Smooth muscle cell of trachea (primary cell): ENCODE measurements around the gene ERO1A. TPM values are rescaled to one million over a fixed set of nuclear protein-coding genes. Genes with fewer than 3 reads are reported as not detected.

Source experiments
- total RNA-seq: library from RNA; depleted of rRNA; stranded (reverse); fragments of >200 nt; gene quantifications from 2 replicates; pipeline ENCODE4 v1.2.1, GENCODE V29; 2014

ERO1A gene, protein sequence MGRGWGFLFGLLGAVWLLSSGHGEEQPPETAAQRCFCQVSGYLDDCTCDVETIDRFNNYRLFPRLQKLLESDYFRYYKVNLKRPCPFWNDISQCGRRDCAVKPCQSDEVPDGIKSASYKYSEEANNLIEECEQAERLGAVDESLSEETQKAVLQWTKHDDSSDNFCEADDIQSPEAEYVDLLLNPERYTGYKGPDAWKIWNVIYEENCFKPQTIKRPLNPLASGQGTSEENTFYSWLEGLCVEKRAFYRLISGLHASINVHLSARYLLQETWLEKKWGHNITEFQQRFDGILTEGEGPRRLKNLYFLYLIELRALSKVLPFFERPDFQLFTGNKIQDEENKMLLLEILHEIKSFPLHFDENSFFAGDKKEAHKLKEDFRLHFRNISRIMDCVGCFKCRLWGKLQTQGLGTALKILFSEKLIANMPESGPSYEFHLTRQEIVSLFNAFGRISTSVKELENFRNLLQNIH
- total RNA-seq, result 104 and 106 TPM in 2 replicates

DNA sequence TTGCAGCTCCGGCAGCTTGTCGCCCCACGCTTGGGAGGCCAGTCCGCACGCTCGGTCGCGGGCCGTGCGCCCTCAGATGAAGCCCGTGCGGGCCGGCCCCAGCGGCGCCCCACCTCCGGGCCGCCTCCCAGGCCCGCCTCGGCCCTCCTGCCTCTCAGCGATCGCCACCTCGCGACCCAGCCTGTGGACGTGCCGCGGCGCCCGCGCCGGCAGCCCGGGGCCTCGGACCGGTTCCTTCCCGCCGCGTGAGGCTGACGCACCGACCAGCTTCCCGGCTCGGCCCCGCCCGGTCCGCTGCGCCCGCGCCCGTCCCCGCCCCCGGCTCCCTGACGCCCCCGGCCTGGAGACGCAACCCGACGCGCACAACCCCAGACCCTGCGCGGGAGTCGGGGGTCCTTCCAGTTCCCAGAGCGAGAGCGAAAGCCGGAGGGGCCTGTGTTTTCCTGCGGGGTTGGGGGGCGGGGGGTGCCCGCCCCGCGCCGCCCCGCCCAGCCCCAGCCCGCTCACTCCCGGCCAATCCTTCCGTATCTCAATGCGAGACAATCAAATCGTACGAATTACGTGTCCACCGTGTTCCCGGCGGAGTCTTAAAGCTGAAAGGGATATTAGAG lies at the start of gene ERO1A:
Gene ERO1A, minus strand, starts transcription at position 78 of the 611 bp plus-strand sequence. Its CDS starts 77 bp downstream, at position 1.

DNA sequence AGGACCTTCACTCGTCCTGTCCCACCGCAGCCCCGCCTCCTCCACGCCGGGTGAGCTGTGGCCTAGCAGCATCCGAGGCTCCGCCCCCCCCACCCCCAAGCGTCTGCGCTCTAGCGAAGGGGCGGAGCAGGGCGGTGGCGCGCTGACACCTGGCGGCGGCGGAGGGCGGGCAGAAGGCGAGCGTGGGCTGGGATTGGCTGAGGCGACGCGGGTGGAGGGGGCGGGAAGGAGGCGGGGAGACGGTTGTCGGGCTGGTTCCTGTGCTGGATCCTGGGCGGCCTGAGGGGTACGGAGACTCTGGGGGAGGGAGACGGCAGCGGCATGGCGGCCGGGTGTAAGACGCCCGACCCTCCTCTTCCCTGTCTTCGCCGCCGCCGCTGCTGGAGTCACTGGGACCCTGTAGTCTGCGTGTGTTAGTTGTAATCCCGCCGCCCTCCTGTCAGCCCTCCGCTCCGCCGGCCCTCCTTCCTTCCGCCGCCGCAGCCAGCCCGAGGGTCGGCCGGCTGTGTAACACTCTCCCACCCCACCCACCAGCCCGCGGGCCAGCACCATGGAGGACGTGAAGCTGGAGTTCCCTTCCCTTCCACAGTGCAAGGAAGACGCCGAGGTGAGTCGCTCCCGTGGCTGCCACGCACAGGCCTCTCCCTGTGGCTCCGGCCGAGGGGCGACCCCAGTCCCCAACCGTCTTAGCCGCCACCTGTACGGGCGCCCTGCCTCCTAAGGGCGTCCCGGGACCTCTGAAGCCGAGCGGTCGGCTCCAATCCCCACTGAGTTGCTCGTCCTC lies 34.8 kb upstream of the ERO1A start, which contains the start of gene STYX:
Gene STYX, plus strand, starts transcription at position 242 of the 784 bp plus-strand sequence. Its CDS starts 309 bp downstream, at position 551.

DNA sequence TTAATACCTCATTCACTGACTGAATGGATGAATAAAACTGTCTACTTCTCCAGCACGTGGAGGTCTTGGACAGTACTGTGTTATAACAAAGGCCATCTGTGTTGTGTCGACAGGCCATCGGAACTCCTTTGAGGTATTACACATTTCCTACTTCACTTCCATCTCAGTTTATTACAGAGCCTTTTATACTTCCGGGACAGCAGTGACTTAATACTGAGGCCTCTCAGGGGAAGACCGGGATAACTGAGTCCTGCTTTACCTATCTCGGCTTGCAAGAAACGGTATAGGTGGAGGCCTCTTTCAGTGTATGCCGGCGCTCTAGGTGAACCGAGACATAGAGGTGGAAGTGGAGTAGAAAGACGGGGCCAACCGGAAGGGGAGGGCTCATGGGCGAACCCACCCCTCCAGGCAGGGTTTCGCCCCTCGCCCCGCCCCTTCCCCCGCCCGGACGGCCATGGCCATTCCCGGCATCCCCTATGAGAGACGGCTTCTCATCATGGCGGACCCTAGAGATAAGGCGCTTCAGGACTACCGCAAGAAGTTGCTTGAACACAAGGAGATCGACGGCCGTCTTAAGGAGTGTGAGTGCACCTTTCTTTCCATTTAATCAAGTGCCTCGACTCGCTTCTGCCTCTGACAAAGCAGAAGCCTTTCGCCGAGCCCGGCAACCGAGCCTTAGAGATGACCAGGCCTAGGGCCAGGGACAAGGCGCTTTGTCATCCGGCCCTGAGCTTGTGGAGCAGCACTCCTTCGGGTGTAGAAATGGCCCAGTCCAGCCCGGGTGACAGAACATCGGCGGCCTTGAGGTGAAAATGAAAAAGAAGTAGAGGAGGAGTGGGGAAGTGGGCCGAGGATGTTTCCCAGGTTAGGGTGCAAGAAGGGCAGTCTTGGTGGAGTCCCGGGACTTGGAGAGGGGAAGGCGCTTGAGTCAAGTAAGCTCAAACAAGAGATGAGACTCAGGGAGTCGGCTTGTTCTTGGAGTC lies 11.7 kb upstream of the ERO1A start, which contains the start of gene PSMC6:
Gene PSMC6, plus strand, starts transcription at position 477 of the 983 bp plus-strand sequence. Its CDS starts 20 bp downstream, at position 497.

Other genes with a start within 250 kb of the ERO1A start
- gene TXNDC16, start 143.1 kb downstream of the ERO1A start, total RNA-seq, result 2.0 and 4.9 TPM in 2 replicates
- 0.17 and 0.58 TPM in 2 replicates for gene GPR137C, start 142.7 kb downstream of the ERO1A start, total RNA-seq
- 75.4 and 144 TPM in 2 replicates for gene PSMC6, start 11.6 kb upstream of the ERO1A start, total RNA-seq
- 18.0 and 25.5 TPM in 2 replicates for gene STYX, start 34.6 kb upstream of the ERO1A start, total RNA-seq
- 20.8 and 96.4 TPM in 2 replicates for gene GNPNAT1, start 96.0 kb upstream of the ERO1A start, total RNA-seq